GM21619 (cell line): Measurements from ENCODE around the gene HYKK.
A peak's percentile ranks its signal among the peaks of the same experiment; 100 is the strongest.
"Not testable (repeated sequence)": the region's sequence is repeated elsewhere in the genome, so short reads cannot be mapped to it uniquely, and the experiment has no call there.

Experiments
- ATAC-seq: cut with Tn5 transposase; IDR thresholded peaks from one replicate; pipeline ENCODE4 v1.9.1; 2021; ENCODE audit not compliant: unreplicated experiment

The HYKK gene

GRCh38 chr15:78540141-78540870 is 32.9 kb downstream of the HYKK start, which contains the start of gene PSMA4:
PSMA4 (plus strand) TSS chr15:78540444; CDS start chr15:78541928, 1,484 bp downstream.
- peak; percentile 76 for ATAC-seq

GRCh38 chr15:78540871-78541743 is 33.7 kb downstream of the HYKK start:
- no peak for ATAC-seq

GRCh38 chr15:78541744-78542034 is 34.3 kb downstream of the HYKK start:
- ATAC-seq, result no peak

GRCh38 chr15:78542647-78543046 is 35.3 kb downstream of the HYKK start:
- no peak for ATAC-seq

- ATAC-seq, result no peak
Observed at GRCh38 chr15:78550194-78550593, 42.8 kb downstream of the HYKK start.

GRCh38 chr15:78550815-78551214 is 43.4 kb downstream of the HYKK start:
- no peak for ATAC-seq

GRCh38 chr15:78551902-78552301 is 44.5 kb downstream of the HYKK start:
- no peak for ATAC-seq

GRCh38 chr15:78552597-78552996 is 45.2 kb downstream of the HYKK start:
- no peak for ATAC-seq

- not testable (repeated sequence) for ATAC-seq
Observed at GRCh38 chr15:78560201-78560600, 52.8 kb downstream of the HYKK start.

GRCh38 chr15:78561490-78561889 is 54.1 kb downstream of the HYKK start:
- no peak for ATAC-seq

- no peak for ATAC-seq
Observed at GRCh38 chr15:78563092-78563491, 55.7 kb downstream of the HYKK start.

GRCh38 chr15:78564743-78565096 is 57.3 kb downstream of the HYKK start:
- peak; percentile 15 for ATAC-seq

GRCh38 chr15:78565097-78565950 is 57.9 kb downstream of the HYKK start, which contains the start of gene CHRNA5:
CHRNA5 (plus strand) TSS chr15:78565520; CDS start chr15:78565720, 200 bp downstream.
- peak; percentile 83 for ATAC-seq

GRCh38 chr15:78565951-78566774 is 58.8 kb downstream of the HYKK start:
- ATAC-seq, result peak; percentile 3

GRCh38 chr15:78567531-78567930 is 60.2 kb downstream of the HYKK start:
- ATAC-seq, result no peak

- no peak for ATAC-seq
Observed at GRCh38 chr15:78570710-78571109, 63.3 kb downstream of the HYKK start.

- ATAC-seq, result no peak
Observed at GRCh38 chr15:78571382-78571781, 64.0 kb downstream of the HYKK start.

GRCh38 chr15:78573416-78573815 is 66.0 kb downstream of the HYKK start:
- no peak for ATAC-seq

- ATAC-seq, result no peak
Observed at GRCh38 chr15:78574944-78575343, 67.6 kb downstream of the HYKK start.
